GM12873 (cell line): Measurements from ENCODE around the gene NMB.

Experiments
- TF ChIP-seq, protein P1 (sequence below): IDR thresholded peaks from 2 replicates; pipeline ENCODE4 v1.5.1; 2012; ENCODE audit warnings: low read depth, mild to moderate bottlenecking, moderate library complexity, low read length, control low read depth; ENCODE audit not compliant: insufficient read depth; ENCODE audit errors: missing control alignments

Gene NMB

DNA sequence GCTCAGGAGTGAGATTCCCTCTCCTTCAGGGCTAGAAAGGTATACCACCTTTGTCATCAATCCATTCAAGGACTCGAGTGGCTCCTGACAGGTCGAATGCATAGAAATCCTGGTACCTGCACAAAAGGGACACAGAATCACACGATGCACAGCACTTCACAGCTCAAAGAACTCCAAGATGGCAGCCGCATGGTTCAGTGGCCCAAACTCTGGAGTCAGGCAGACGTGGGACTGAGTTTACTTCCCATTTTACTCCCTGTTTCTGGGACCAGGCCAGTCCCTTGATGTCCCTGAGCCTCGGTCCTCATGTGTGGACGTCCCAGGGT, 4.5 kb downstream of the NMB start:
- TF ChIP-seq, protein P1, sequence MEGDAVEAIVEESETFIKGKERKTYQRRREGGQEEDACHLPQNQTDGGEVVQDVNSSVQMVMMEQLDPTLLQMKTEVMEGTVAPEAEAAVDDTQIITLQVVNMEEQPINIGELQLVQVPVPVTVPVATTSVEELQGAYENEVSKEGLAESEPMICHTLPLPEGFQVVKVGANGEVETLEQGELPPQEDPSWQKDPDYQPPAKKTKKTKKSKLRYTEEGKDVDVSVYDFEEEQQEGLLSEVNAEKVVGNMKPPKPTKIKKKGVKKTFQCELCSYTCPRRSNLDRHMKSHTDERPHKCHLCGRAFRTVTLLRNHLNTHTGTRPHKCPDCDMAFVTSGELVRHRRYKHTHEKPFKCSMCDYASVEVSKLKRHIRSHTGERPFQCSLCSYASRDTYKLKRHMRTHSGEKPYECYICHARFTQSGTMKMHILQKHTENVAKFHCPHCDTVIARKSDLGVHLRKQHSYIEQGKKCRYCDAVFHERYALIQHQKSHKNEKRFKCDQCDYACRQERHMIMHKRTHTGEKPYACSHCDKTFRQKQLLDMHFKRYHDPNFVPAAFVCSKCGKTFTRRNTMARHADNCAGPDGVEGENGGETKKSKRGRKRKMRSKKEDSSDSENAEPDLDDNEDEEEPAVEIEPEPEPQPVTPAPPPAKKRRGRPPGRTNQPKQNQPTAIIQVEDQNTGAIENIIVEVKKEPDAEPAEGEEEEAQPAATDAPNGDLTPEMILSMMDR: no peak

DNA sequence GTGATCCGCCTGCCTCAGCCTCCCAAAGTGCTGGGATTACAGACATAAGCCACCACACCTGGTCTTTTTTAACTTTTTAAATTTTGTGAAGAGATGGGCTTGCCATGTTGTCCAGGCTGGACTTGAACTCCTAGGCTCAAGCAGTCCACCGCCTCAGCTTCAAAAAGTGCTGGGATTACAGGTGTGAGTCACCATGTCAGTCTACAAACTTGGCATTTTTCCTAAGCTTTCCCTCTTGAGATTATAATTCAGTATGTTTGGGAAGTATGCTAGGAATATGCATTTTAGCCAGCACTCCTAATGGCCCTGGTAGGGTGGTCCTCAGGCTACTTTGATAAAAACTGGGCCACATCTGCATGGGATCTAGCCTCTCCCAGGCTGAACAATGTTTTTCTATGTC, 8.3 kb downstream of the NMB start:
- TF ChIP-seq, protein P1: no peak

DNA sequence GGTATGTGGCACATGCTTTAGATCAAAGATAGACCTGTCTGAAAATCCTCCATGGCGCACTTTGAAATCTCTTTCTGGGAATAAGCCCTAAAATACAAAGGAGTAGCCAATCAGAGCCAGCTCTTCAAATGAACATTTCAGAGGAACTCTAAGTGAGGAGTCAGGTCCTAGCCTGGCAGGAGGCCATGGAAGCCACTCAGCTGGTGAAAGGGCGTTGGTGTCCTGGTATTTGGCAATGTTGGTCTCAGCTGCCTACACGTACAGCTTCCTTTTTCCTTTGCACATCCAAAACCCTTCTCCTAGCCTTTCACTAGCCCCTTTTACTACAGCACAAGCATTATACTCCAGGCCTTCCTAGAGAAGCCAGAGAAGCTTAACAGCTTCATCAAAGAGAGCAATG, 9.5 kb downstream of the NMB start:
- TF ChIP-seq, protein P1: no peak

DNA sequence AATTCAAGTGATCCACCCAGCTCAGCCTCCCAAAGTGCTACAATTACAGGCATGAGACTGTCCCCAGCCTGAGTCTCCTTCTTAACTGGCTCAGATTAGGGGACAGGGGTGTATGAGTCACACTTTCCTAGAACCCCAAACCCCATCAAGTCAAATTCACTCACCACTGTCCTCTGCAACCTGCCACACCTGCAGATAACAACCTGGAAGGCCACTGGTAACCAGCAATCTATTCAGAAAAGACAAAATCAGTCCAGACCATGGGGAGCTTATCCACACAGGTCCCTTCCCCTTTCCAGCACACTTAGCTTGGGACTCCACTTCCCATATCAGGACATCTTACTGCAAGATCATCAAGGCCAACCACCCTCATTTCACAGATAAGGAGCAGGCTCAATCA, 10.3 kb downstream of the NMB start:
- TF ChIP-seq, protein P1: no peak

DNA sequence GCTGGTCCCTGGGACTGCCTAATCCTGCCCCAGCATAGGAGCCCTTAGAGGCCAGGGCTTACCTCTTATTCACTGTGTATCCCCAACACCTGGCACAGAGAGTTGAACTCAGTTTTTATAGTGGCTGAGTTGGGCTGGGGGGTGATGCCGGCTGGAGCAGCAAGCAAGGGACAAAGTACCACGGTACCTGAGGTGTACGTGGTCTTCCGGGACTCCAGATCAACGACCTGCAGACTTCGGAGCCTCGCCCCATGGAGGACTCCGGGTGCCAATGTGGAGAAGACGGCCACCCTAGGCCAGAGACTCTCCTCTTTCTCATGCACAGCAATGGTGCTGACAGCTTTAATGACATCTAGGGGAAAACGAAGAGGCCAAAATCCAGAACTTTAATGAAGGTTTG, 12.0 kb downstream of the NMB start:
- TF ChIP-seq, protein P1: no peak

DNA sequence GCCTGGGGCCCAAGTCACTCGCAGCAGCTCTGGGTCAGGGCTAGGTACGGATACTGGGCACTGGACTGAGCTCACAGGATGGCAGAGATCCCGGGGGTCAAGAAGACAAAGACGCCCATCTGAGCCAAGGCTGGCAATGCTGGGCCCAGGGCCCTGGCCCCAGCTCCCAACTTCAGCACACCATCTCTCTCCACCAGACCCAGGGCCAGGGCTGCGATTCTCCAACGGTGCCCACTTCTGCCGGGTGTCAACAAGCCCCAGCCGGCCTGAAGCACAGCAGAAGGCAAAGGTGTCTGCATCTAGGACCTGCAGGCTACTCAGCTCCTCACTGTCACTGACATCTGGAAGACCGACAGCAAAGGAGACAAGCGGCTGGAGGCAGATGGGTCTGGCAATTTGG, 12.5 kb downstream of the NMB start:
- TF ChIP-seq, protein P1: no peak

DNA sequence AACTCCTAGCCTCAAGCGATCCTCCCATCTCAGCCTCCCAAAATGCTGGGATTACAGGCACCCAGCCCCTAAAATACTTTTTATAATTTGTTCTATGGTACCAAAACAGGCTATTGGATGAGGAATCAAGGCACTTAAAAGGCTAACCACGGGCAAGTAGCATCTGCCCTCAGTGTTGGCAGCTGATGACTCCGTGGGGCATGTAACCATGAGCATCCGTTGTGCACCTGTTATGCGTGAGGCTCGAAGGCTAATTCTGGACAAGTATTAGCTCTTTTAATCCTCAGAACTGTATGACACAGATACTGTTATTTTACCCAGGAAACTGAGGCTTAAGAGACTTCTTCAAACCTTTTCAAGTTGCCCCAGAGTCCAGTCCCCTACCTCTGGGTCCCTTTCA, 14.2 kb downstream of the NMB start:
- TF ChIP-seq, protein P1: no peak

DNA sequence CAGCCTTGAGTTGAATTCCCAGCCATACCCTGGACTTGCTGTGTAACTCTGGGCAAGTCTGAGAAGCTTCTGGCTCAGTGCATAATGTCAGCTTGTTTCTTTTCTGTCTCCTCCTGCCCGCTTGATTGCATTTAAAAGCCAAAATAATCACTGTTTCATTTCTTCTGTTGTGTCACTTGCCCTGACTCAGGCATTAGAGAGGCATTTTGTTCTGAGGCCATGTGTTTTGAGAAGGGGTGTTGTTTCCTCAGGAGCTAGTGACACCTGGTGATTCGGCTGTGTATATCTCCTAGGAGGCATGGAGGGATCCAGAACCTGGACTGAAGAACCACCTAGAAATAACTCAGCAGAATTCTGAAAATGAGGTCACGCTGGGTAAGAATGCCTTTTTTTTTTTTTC, 19.9 kb downstream of the NMB start:
- TF ChIP-seq, protein P1: no peak
